ENCODE measurements around the gene NLE1. TPM values are rescaled to one million over a fixed set of nuclear protein-coding genes. Genes with fewer than 3 reads are reported as not detected.
"Not testable (repeated sequence)": the region's sequence is repeated elsewhere in the genome, so short reads cannot be mapped to it uniquely, and the experiment has no call there.

NLE1 gene
- total RNA-seq: 14.7 TPM

DNA sequence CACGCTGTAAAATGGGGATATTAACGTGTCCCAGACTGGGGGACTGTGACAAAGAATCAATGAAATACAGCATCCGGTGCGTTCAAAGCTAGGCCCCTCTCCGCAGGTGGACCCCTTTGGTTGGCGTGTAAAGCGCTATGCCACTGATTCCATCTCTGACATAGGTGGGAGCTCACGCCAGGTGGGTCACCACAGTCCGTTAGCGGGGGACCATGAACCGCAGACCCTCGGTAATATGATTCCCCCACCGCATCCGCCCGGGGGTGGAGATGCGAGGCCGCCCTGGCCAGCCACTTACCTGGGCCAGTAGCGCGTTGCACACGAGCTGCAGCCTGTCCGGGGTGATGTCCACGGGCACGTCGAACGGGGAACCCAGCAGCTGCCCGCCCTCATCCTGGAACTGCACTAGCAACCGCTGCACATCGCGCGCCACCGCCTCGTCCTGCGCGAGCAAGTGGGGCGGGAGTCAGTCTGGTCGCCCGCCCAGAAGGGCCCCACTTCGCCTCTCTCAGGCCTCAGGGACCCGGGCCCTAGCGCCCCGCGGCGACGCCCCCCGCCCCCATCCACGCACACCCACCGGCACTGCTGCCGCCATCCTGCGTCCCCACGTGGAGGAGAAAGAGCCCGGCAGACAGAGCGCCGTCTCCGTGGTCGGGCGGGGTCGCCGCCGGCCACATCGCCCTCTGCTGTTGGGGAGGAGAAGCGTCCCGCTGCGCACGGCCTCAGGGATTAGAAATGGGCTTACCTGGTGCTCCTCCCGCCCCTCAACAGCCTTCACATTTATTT lies at the start of gene NLE1:
Gene NLE1, minus strand, starts transcription at position 623 of the 786 bp plus-strand sequence. Its CDS starts 28 bp downstream, at position 595.
- peak; percentile 93 for ATAC-seq

DNA sequence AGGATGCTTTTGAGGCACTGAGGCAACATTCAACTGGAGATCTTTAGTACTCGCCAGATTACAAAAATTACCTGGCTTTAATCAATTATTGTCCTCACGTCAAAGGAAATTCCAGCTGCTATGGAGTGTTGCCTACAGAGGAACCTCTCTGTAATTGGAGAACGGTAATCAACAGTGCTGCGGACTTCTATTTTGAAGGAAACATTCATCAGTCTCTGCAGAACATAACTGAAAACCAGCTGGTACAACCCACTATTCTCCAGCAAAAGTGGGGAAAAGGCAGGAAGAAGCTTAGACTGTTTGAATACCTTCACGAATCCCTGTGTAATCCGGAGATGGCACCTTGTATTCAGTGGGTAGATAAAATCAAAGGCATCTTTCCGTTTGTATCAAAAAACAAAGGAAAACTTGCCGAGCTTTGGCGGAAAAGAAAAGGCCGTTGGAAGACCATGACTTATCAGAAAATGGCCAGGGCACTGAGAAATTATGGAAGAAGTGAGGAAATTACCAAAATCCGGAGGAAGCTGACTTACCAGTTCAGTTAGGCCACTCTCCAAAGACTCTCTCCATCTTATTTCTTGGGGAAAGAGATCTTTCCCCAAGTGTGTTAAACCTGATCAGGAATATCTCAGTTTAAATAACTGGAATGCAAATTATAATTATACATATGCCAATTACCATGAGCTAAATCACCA lies 49.0 kb upstream of the NLE1 start:
- no peak for ATAC-seq

- no peak for ATAC-seq
Measured at GRCh38 chr17:35189291-35189690, 47.2 kb upstream of the NLE1 start.

DNA sequence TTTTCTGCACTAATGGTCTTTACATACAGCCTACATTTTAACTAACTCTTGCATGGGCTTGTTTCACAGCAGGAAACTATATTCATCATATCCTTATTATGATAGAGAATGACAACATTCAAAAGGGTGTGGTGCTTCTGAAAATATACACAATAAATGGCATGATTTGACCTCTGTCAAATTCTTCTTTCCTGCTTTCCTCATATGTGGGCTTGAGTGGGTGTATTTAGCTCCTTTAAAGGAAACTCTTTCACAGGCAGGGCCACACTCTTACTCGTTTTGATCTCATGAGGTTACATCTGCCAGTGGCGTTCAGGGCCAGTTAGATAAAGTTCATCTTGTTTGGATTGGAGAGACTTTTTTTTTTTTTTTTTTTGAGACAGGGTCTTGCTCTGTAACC lies 46.0 kb upstream of the NLE1 start:
- peak; percentile 78 for ATAC-seq

GRCh38 chr17:35187481-35187880 lies 45.4 kb upstream of the NLE1 start:
- peak; percentile 45 for ATAC-seq

GRCh38 chr17:35185849-35186248 lies 43.7 kb upstream of the NLE1 start:
- ATAC-seq: no peak

DNA sequence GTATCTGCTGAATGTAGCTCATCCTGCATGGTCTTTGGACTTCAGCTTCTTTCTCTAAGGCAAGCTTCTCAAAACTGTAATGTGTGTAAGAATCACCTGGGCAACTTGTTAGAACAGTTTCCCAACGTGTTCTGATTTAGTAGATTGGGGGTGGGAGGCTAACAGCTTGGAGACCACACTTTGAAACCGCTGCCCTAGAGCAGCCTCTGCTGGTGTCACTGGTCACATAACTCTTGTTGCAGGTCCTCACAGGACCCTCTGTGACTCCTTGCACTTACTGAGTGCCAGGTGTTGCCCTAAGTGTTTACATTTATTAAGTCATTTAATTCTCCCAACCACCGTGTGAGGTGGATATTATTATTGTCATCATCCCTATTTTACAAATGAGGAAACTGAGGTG lies 42.2 kb upstream of the NLE1 start:
- no peak for ATAC-seq

DNA sequence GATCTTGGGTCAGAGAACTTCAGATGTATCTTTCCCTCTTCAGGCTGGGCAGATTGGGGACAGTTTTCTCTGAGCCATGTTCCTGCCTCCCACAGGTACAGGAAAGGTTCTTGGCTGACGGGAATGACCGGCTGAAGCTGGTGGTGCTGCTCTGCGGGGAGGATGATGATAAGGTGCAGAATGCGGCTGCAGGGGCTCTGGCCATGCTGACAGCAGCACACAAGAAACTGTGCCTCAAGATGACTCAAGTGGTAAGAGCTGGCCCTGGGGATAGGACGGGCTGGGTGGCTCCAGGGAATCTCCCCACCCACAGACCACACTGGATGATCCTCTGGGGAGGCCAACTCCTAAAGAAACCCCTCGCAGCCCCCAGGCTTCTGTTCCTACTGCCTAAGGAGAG lies 41.2 kb upstream of the NLE1 start:
- ATAC-seq: no peak

DNA sequence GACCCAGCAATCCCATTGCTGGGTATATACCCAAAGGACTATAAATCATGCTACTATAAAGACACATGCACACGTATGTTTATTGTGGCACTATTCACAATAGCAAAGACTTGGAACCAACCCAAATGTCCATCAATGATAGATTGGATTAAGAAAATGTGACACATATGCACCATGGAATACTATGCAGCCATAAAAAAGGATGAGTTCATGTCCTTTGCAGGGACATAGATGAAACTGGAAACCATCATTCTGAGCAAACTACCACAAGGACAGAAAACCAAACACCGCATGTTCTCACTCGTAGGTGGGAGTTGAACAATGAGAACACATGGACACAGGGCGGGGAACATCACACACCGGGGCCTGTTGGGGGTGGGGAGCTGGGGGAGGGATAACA lies 37.3 kb upstream of the NLE1 start:
- ATAC-seq: not testable (repeated sequence)

GRCh38 chr17:35176897-35177296 lies 34.8 kb upstream of the NLE1 start:
- ATAC-seq: no peak

GRCh38 chr17:35175638-35176415 lies 33.7 kb upstream of the NLE1 start:
- ATAC-seq: no peak

DNA sequence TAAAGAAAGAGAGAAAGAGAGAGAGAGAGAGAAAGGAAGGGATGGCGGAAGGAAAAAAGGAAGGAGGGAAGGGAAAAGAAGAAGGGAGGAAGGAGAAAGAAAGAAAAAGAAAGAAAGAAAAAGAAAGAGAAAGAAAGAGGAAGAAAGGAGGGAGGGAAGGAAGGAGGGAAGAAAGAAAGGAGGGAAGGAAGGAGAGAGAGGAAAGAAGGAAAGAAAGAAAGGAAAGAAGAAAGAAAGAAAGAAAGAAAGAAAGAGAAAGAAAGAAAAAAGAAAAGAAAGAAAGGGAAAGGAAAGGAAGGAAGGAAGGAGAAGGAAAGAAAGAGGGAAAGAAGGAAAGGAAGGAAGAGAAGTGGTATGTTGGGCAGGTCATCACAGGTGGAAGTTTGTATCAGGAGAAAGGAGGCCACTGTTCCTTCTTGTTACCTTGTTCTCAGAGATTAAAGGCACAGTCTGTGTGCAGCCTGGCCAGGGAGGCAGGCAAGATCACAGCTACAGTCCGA lies 32.8 kb upstream of the NLE1 start:
- ATAC-seq: no peak

- ATAC-seq: not testable (repeated sequence)
Measured at GRCh38 chr17:35172321-35172720, 30.2 kb upstream of the NLE1 start.

GRCh38 chr17:35171834-35172233 lies 29.7 kb upstream of the NLE1 start:
- ATAC-seq: no peak

- peak; percentile 41 for ATAC-seq
Measured at GRCh38 chr17:35170968-35171771, 29.1 kb upstream of the NLE1 start.

- no peak for ATAC-seq
Measured at GRCh38 chr17:35169835-35170363, 27.8 kb upstream of the NLE1 start.

- peak; percentile 44 for ATAC-seq
Measured at GRCh38 chr17:35167666-35168065, 25.6 kb upstream of the NLE1 start.

GRCh38 chr17:35167046-35167445 lies 24.9 kb upstream of the NLE1 start:
- ATAC-seq: no peak

GRCh38 chr17:35166526-35166925 lies 24.4 kb upstream of the NLE1 start:
- no peak for ATAC-seq

DNA sequence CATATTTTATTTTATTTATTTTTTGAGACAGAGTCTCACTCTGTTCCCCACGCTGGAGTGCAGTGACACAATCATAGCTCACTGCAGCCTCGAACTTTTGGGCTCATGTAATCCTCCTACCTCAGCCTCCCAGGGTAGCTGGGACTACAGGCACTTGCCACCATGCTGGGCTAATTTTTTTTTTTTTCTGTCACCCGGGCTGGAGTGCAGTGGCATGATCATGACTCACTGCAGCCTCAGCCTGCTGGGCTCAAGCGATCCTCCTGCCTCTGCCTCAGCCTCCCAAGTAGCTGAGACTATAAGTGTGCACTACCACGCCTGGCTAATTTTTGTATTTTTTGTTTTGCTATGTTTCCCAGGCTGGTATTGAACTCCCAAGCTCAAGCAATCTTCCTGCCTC lies 22.6 kb upstream of the NLE1 start:
- ATAC-seq: no peak

DNA sequence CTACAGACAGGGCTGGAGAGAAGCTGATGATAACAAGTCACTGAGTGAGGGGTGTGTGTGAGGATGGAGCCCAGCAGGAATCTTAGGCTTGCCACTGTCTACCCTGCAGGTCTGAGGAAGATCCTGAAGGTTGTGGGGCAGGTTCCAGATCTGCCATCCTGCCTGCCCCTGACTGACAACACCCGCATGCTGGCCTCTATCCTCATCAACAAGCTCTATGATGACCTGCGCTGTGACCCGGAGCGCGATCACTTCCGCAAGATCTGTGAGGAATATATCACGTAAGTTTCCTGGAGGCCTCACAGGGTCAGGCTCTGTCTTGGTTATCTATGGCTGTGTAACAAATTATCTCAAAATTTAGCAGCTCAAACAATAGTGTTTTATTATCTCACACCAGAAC lies 21.8 kb upstream of the NLE1 start:
- no peak for ATAC-seq

GRCh38 chr17:35162755-35163154 lies 20.7 kb upstream of the NLE1 start:
- no peak for ATAC-seq

Measured in esophagus mucosa (tissue), 1 donor.